Islet of Langerhans (tissue), 1 donor: ENCODE results near the gene FLVCR2.
"Not testable (repeated sequence)": the region's sequence is repeated elsewhere in the genome, so short reads cannot be mapped to it uniquely, and the experiment has no call there.

Source experiments
- FAIRE-seq: peaks from one replicate; lab custom pipeline; 2011; peaks lifted over from hg19 to GRCh38; lab: Jason Lieb, UNC

FLVCR2 gene

GRCh38 chr14:75662966-75663365 is 84.5 kb downstream of the FLVCR2 start:
- FAIRE-seq = no peak

- FAIRE-seq = no peak
Measured at GRCh38 chr14:75667099-75667765, 88.8 kb downstream of the FLVCR2 start.

- no peak for FAIRE-seq
Measured at GRCh38 chr14:75672605-75673192, 94.3 kb downstream of the FLVCR2 start.

GRCh38 chr14:75673345-75674035 is 95.1 kb downstream of the FLVCR2 start:
- FAIRE-seq = no peak

- FAIRE-seq = no peak
Measured at GRCh38 chr14:75675265-75675960, 97.0 kb downstream of the FLVCR2 start.

GRCh38 chr14:75685910-75686309 is 107.5 kb downstream of the FLVCR2 start:
- no peak for FAIRE-seq

- FAIRE-seq = no peak
Measured at GRCh38 chr14:75689012-75689411, 110.6 kb downstream of the FLVCR2 start.

- FAIRE-seq = no peak
Measured at GRCh38 chr14:75690010-75690409, 111.6 kb downstream of the FLVCR2 start.

- not testable (repeated sequence) for FAIRE-seq
Measured at GRCh38 chr14:75695025-75695424, 116.6 kb downstream of the FLVCR2 start.

GRCh38 chr14:75697386-75697785 is 119.0 kb downstream of the FLVCR2 start:
- FAIRE-seq = no peak
